Activated naive CD8-positive, alpha-beta T cell (primary cell): ENCODE data around the gene LHFPL6.

Experiments
- H3K27ac Mint-ChIP-seq: one replicate; pipeline ENCODE4 v1.8.0; 2021; ENCODE audit warnings: mixed read lengths
- H3K27me3 Mint-ChIP-seq: one replicate; pipeline ENCODE4 v1.8.0; 2021; ENCODE audit warnings: mixed read lengths
- H3K36me3 Mint-ChIP-seq: one replicate; pipeline ENCODE4 v1.8.0; 2021; ENCODE audit warnings: mixed read lengths
- H3K4me1 Mint-ChIP-seq: one replicate; pipeline ENCODE4 v1.8.0; 2021; ENCODE audit warnings: low read depth, mixed read lengths
- H3K4me3 Mint-ChIP-seq: one replicate; pipeline ENCODE4 v1.8.0; 2021; ENCODE audit warnings: mild to moderate bottlenecking, mixed read lengths
- H3K9me3 Mint-ChIP-seq: one replicate; pipeline ENCODE4 v1.8.0; 2021; ENCODE audit warnings: low read depth, mixed read lengths

LHFPL6 gene

DNA sequence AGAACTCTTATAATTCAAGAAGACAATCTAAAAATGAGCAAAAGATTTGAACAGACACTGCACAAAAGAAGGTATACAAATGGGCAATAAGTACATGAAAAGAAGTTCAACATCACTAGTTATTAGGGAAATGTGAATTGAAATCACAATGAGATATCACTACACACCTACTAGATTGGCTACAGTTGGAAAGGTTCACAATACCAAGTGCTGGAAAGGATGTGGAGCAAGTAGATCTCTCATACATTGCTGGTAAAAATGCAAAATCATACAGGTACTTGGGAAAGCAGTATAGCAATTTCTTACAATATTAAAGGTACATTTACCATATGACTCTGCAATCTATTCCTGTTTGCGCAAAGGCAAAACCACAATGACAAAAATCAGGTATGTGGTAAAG, 145.7 kb downstream of the LHFPL6 start:
- H3K27ac Mint-ChIP-seq, result no peak overlapping the region
- H3K4me3 Mint-ChIP-seq, result no peak overlapping the region
- H3K27me3 Mint-ChIP-seq, result peaks cover 15% of the 10 kb centered on the region
- H3K36me3 Mint-ChIP-seq, result no peaks in the 10 kb centered on the region
- H3K4me1 Mint-ChIP-seq, result no peaks in the 10 kb centered on the region
- H3K9me3 Mint-ChIP-seq, result peaks cover 4% of the 10 kb centered on the region

DNA sequence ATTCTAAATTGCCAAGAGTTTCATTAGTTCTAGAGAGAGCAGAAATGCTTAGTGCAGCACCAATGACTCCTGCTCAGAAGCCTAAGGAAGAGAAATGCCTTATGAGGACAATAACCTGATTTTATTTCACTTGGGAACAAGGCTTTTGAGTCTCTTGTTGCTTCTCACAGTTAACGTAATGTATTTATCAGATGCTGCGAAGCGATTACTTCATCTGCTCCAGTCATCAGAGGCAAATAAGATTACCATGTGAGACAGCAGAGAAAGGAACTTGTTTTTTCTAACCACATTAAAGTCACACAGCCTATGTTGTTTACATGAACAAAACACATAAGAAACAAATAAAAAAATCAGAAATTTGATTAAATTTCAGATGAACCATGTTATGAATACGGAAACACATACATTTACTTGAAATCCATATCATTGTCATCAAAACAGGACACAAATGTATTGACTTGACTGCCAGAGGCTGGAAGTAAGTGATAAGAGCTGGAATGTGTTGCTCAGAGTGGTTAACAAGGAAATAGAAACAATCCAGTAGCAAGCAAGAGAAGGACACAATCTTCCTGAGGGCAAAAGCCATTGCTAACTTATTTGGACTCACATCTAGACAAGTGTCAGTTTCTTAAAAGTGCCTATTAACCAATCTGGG, 147.3 kb downstream of the LHFPL6 start:
- Mint-ChIP-seq H3K4me1 (no peaks in the 10 kb centered on the region), H3K27me3 (peaks cover 15% of the 10 kb centered on the region), H3K36me3 (no peaks in the 10 kb centered on the region), H3K4me3 (no peak overlapping the region), H3K9me3 (peaks cover 4% of the 10 kb centered on the region), H3K27ac (no peak overlapping the region)

DNA sequence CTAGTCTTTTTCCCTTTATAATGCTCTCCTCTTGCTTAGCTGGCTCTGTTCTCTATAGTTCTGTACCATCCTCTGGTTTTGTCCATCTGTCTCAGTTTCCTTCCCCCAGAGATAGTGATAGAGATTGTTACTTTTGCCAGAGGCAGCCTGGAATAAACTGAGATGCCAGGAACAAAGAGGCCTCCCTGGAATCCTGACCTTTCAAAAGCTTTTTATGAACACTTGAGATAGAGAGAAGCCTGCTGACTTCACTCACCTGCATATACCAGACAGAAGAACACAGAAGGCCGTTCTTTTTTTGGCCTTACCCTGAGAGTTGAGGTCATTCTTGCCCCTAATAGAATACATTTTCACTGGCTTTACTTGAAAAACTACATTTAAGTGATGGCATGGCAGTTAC, 150.2 kb downstream of the LHFPL6 start:
- Mint-ChIP-seq H3K4me1 (no peaks in the 10 kb centered on the region), H3K27ac (no peak overlapping the region), H3K4me3 (no peak overlapping the region), H3K9me3 (peaks cover 4% of the 10 kb centered on the region), H3K36me3 (no peaks in the 10 kb centered on the region), H3K27me3 (peaks cover 16% of the 10 kb centered on the region)

DNA sequence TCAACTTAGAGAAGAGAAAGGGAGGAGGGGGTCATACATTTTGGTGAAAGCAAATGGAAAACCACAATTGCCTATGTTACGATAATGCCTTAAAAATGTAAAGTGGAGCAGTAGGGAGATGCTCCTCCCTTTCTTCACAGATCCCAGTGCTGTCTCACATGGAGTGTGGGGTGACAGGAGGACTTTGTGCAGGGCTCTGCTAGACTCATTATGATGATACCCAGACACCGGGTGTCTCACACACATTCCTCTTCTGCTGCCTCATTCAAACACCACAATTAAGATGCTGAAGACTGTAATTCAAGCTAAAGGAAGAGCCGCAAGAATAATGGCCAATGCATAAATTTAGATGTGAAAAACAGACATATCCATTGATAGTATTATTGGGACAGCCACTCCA, 150.6 kb downstream of the LHFPL6 start:
- H3K27ac Mint-ChIP-seq, result no peak overlapping the region
- peaks cover 19% of the 10 kb centered on the region for H3K27me3 Mint-ChIP-seq
- H3K36me3 Mint-ChIP-seq, result no peaks in the 10 kb centered on the region
- H3K4me1 Mint-ChIP-seq, result no peaks in the 10 kb centered on the region
- no peak overlapping the region for H3K4me3 Mint-ChIP-seq
- H3K9me3 Mint-ChIP-seq, result peaks cover 4% of the 10 kb centered on the region

DNA sequence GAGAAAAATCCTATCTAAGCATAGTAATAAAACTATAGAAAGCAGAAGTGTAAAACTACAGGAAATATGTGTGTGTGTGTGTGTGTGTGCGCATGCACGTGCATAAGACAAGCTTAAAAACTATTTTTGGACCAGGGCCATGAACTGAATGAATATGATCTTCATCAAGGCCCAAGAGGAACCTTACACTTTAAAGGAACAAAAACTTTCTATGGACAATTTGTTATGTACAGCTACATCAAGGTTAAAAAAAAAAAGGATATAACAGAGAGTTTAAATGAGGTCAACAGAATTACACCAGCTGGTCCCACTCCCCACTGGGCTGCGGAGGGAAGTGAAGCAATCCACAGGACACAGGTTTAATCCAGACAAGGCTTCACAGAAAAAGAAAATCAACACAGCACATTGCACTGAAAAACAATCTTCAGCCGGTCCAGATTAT, 151.1 kb downstream of the LHFPL6 start:
- H3K4me1 Mint-ChIP-seq, result no peaks in the 10 kb centered on the region
- peaks cover 17% of the 10 kb centered on the region for H3K27me3 Mint-ChIP-seq
- no peak overlapping the region for H3K27ac Mint-ChIP-seq
- H3K9me3 Mint-ChIP-seq, result no peaks in the 10 kb centered on the region
- no peak overlapping the region for H3K4me3 Mint-ChIP-seq
- no peaks in the 10 kb centered on the region for H3K36me3 Mint-ChIP-seq

DNA sequence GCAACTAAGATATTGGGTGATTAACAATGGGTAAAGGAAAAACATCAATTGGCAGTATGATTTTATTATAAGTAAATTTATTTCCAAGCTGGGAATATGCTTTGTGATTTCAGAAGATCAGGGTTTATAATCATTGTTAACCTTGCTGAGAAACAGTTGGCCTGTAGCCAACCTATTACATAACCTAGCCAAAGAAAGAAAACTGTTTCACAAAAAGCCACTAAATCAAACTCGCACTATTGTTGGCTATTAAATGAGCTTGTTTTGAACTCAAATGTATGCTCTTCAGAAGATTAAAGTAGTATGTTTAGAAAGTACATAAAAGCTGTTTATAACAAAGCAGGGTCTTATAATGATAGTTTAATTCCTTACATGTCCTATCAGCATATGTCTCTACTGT, 151.7 kb downstream of the LHFPL6 start:
- Mint-ChIP-seq H3K27me3 (peaks cover 19% of the 10 kb centered on the region), H3K9me3 (no peaks in the 10 kb centered on the region), H3K4me3 (no peak overlapping the region), H3K4me1 (no peaks in the 10 kb centered on the region), H3K27ac (no peak overlapping the region), H3K36me3 (no peaks in the 10 kb centered on the region)

DNA sequence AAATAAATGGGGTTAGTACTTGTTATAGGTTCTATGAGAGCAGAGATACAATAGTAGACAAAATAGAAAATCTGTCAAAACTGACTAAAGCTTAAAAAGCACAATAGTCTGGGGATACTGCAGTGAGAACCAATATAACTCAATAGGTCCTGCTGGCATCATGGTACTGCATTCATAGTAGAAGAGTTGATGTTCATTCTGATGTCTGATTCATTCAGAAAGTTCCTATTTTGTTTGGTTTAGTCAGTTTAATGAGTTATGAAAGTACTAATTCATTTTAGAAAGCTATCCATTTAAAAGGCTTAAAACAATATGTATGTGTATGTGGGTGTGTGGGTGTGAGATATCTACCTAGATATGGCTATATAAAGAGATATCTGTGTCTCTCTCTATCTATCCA, 152.8 kb downstream of the LHFPL6 start:
- Mint-ChIP-seq H3K4me3 (no peak overlapping the region), H3K27me3 (peaks cover 17% of the 10 kb centered on the region), H3K36me3 (no peaks in the 10 kb centered on the region), H3K9me3 (no peaks in the 10 kb centered on the region), H3K27ac (no peak overlapping the region), H3K4me1 (no peaks in the 10 kb centered on the region)

DNA sequence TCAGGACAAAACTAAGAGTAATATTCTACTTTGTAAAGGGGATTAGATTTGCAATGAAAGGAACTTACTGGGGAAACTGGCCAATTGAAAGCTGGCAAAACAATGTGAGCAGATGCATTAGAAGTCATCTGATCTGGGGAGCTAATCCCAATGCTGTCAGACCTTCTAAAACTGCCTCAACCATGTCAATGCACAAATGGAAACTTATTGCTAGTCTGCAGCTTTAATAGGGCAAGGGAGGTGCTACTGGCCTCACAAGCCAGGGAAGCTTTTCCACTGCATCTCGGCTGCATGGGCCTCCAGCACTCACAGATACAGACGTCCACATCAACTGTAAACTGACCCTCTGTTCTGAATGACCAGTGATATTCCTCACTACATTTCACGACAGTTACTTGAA, 154.2 kb downstream of the LHFPL6 start:
- Mint-ChIP-seq H3K36me3 (no peaks in the 10 kb centered on the region), H3K4me3 (no peak overlapping the region), H3K9me3 (no peaks in the 10 kb centered on the region), H3K27me3 (peaks cover 17% of the 10 kb centered on the region), H3K27ac (no peak overlapping the region), H3K4me1 (no peaks in the 10 kb centered on the region)

DNA sequence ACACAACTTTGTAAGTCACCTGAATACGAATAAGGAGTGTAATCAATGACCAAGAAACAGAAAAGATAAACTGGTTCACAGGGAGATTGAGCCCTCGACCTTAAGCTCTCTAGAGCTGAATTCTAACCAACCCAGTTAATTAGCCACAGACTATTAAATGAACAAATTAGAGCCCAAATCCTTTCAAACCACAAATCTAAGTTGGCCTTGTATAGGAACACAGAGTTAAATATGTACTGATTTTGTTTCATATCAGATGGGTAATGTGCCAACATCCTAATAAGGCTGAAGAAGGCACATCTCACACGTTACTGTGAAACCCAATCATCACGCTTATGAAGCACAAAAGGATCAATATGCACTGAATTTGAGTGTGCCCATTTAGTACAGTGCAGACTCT, 156.1 kb downstream of the LHFPL6 start:
- Mint-ChIP-seq H3K36me3 (no peaks in the 10 kb centered on the region), H3K4me1 (no peaks in the 10 kb centered on the region), H3K27me3 (peaks cover 17% of the 10 kb centered on the region), H3K27ac (no peak overlapping the region), H3K4me3 (no peak overlapping the region), H3K9me3 (no peaks in the 10 kb centered on the region)

DNA sequence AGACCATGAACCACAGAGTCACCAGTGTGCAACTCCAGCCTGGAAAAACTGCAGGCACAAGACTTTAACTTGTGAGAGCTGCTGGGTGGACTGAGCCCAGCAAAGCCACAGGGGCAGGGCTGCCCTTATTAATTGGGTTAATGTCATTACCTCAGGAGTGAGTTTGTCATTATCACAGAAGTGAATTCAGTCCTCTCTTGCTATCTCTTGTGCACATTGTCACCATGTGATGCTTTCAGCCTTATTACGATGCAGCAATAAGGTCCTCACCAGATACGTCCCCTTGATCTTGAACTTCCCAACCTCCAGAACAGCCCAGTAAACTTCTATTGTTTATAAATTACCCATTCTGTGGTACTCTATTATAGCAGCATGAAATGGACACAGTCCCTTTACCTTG, 158.1 kb downstream of the LHFPL6 start:
- H3K9me3 Mint-ChIP-seq, result peaks cover 3% of the 10 kb centered on the region

DNA sequence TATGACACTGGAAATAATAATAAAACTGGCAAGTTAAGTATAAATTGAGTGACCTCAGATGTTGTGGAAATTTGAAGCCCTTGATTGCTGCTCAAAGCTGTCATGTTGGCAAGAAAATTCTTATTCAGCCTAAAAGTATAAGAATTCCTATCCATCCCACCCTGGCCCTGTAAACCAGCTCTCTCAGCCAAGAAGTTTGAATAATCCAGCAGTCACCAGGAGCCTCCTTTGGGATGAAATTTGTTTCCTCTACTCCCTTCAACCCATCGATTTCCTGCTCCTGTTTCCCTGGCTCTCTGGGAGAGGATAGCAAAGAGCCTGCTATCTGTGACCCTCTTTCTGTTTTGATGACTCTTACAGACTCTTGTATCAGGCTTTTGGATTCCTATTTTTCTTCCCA, 169.3 kb downstream of the LHFPL6 start:
- Mint-ChIP-seq H3K27ac (no peak overlapping the region), H3K4me1 (no peaks in the 10 kb centered on the region), H3K27me3 (peaks cover 25% of the 10 kb centered on the region), H3K36me3 (peaks cover 3% of the 10 kb centered on the region), H3K9me3 (no peaks in the 10 kb centered on the region), H3K4me3 (no peak overlapping the region)

More for the DNA sequence above, 158.1 kb downstream of the LHFPL6 start:
- Mint-ChIP-seq H3K27me3 (peaks cover 16% of the 10 kb centered on the region), H3K4me1 (no peaks in the 10 kb centered on the region), H3K27ac (no peak overlapping the region), H3K4me3 (no peak overlapping the region), H3K36me3 (no peaks in the 10 kb centered on the region)

DNA sequence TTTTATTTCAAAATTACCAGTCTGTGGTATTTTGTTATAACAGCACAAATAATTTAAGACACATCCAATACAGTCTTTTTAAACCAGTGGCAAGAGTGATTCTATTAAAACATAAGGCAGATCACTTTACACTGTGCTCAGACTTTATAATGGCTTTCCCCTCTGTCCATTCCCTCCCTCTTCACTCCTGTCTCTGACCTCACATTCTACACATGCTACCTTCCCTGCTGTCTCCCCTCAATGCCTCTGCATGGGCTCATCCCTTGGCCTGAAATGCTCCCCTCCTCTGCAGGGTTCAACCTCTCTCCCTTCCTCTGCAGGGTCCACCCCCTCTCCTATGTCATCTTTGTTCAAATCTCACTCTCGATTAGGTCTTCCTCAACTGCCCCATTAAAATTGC, 170.8 kb downstream of the LHFPL6 start:
- no peaks in the 10 kb centered on the region for H3K9me3 Mint-ChIP-seq
- no peaks in the 10 kb centered on the region for H3K36me3 Mint-ChIP-seq
- no peak overlapping the region for H3K4me3 Mint-ChIP-seq
- H3K27me3 Mint-ChIP-seq, result peaks cover 30% of the 10 kb centered on the region
- no peak overlapping the region for H3K27ac Mint-ChIP-seq
- H3K4me1 Mint-ChIP-seq, result no peaks in the 10 kb centered on the region

DNA sequence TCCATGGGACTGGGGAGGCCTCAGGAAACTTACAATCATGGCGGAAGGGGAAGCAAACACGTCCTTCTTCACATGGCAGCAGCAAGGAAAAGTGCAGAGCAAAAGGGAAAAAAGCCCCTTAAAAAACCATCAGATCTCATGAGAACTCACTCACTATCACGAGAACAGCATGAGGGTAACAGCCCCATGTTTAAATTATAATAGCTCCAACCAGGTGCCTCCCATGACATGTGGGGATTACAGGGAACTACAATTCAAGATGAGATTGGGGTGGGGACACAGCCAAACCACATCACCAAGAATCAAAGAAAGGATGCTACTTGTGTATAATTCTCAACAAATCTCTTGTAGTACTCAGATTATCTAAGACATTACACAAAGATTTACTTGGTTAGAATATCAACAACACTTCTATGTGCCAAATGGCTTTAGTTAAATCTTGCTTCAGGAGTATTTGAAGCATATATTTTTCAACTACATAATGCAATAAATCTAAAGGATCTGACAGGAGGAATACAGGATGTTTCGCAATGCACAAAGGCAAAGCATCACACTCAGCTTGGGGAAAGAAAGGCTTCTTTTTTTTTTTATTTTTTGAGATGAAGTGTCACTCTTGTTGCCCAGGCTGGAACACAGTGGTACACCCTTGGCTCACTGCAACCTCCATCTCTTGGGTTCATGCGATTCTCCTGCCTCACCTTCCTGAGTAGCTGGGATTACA, 180.0 kb downstream of the LHFPL6 start:
- Mint-ChIP-seq H3K36me3 (no peaks in the 10 kb centered on the region), H3K4me1 (no peaks in the 10 kb centered on the region), H3K9me3 (no peaks in the 10 kb centered on the region), H3K27me3 (peaks cover 10% of the 10 kb centered on the region), H3K4me3 (no peak overlapping the region), H3K27ac (no peak overlapping the region)

DNA sequence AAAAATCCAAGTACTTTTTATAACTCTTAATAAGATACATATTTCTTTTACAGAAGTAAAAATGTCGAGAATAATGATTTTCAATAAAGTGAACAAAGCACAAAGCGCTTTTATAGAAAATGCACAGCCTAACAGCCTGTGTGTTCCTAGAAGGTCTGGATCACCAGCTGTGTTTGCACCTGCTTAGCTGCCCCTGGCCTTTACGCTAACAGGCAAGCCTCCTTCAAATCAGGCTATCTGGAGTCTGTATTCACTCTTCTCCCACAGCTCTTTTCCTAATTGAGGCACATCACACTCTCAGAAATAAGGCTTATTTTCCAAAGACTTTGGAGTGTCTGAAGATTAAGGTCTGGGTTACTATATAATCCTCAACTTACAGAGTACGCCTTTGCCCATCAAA, 183.1 kb downstream of the LHFPL6 start:
- H3K4me1 Mint-ChIP-seq, result no peaks in the 10 kb centered on the region
- no peak overlapping the region for H3K4me3 Mint-ChIP-seq
- no peak overlapping the region for H3K27ac Mint-ChIP-seq
- no peaks in the 10 kb centered on the region for H3K9me3 Mint-ChIP-seq
- H3K36me3 Mint-ChIP-seq, result no peaks in the 10 kb centered on the region
- H3K27me3 Mint-ChIP-seq, result peaks cover 6% of the 10 kb centered on the region

DNA sequence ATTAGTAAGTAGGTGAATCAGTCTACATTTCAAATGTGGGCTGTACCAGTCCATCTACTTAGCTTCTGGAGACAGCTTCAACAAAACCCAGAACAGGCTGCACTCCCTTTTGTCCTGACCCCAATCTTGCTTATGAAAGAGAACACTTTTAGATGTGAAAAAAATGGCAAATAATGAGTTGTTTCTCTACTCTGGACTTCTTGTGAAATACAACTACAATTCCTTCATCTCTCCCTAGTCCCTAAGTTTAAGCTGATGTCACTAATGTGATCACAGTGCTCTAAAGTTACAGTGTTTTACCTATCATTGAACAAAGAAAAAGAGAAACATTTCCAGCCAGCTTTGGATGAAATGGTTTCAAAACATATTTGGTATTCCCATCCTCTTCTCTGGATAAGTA, 183.9 kb downstream of the LHFPL6 start:
- Mint-ChIP-seq H3K36me3 (no peaks in the 10 kb centered on the region), H3K27ac (no peak overlapping the region), H3K27me3 (peaks cover 6% of the 10 kb centered on the region), H3K4me3 (no peak overlapping the region), H3K4me1 (no peaks in the 10 kb centered on the region), H3K9me3 (no peaks in the 10 kb centered on the region)

DNA sequence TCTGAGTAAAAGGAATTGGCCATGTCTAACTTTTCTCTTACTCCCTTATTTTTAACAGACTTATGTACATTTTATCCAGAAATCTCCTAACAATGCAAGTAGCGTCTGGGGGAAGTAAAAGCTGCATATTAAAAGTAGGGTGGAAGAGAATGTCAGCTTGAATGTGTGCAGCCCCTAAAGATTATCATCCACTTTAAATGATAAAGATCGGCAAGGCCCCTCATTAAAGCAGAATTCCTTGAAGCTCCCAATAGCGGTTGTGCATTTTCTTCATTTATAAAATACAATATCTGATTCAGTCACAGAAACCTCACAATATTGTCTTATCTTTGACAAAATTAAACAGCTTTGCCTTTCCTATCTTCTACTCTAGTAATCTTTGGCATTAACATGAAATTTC, 184.6 kb downstream of the LHFPL6 start:
- H3K36me3 Mint-ChIP-seq, result no peaks in the 10 kb centered on the region
- no peaks in the 10 kb centered on the region for H3K9me3 Mint-ChIP-seq
- no peak overlapping the region for H3K27ac Mint-ChIP-seq
- H3K4me3 Mint-ChIP-seq, result no peak overlapping the region
- no peaks in the 10 kb centered on the region for H3K4me1 Mint-ChIP-seq
- H3K27me3 Mint-ChIP-seq, result peaks cover 7% of the 10 kb centered on the region
